ENCODE results near the gene EBI3.
"Not testable (repeated sequence)": the region's sequence is repeated elsewhere in the genome, so short reads cannot be mapped to it uniquely, and the experiment has no call there.

Gene EBI3

DNA sequence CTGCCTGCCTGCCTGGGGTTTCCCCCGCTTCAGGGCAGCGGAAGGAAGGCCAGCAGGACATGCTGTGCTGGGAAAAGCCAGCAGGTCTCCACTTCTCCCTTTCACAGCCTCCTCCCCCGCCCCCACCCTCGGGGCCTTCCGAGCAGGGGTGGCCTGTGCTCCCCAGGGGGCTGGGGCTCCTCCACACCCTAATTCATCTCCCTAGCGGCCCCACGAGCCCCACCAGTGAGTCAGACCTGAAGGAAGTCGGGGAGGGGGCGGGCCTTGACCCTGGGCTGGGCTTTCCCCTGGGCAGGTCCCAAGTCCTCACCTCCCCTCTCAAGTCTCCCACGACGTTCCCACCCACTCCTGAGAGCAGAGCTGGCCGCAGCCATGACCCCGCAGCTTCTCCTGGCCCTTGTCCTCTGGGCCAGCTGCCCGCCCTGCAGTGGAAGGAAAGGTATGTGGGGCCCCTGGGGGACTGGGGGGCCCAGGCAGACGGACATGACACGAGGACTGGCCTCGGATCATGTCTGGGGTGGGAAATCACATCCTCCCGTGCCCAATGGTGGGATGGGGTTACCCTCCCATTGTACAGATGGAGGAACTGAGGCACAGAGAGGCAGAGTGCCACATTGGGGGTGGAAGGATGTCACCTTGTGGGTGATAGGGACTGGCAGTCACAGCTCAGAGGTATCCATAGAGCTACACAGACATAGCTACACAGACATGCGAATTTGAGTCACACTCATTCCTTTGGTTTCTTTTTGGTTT lies at the start of gene EBI3:
EBI3 (plus strand) TSS at position 345 of the 753 bp plus-strand sequence; CDS start at position 373, 28 bp downstream.
- peak; percentile 57 for DNase-seq (ENCODE audit: low spot score)
- FAIRE-seq, result no peak

DNA sequence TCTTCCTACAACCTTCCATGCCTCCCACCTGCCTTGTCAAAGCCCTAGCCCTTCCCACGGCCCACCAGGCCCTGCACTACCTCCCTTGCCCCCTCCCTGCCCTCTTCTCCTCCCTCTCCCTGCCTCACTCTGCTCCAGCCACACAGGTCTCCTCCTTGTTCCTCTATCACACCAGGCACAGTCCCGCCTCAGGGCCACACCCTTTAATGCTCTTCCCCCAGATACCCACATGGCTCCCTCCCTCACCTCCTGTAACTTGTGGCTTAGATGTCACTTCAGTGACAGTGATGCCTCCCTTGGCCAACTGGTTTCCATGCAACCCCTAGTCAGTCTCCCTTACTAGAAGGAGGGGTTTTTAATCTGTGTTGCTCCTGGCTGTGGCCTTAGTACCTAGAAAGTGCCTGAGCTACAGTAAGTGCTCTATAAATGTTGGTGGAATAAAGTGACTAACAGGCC lies 48.2 kb upstream of the EBI3 start:
- FAIRE-seq (no peak), DNase-seq (ENCODE audit: low spot score) (no peak)

DNA sequence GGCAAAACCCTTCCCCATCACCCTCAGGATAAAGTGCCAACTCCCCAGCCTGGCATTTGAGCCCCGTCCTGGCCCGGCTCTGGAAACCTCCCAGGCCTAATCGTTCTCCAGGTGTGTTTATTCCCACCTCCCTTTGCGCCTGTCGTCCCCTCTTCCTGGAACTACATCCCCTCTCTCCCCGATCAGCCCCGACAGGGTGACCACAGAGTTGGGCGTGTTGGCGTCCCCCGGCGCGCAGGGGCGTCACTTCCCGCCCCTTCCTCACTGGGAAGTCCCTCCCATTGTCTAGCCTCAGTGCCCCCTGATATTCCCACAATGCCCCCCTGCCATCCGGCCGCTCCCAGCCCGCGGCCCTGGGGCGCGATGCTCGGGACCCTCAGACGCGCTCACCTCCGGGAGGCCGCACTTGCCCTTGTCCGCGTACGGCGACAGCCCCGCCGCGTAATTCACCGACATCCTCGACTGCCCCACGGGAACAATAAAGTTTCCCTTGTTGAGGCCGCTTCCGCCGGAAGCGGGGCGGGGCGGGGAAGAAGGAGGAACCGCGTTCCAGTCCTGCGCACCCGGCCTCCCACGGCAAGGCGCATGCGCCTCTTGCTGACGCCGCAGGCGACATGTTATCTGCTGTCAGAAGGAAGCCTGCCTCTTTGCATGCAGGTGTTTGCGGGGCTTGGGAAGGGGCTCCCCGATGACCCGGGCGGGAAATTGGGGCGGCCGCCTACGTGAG lies 47.1 kb upstream of the EBI3 start, which contains the start of the genes ANKRD24 and SIRT6:
ANKRD24 (plus strand) TSS at position 606 of the 727 bp plus-strand sequence. CDS start 3,737 bp downstream, outside the sequence.
SIRT6 (minus strand) TSS at position 480 of the 727 bp plus-strand sequence; CDS start at position 456, 24 bp downstream.
- no peak for FAIRE-seq
- DNase-seq (ENCODE audit: low spot score), result peak; percentile 97

DNA sequence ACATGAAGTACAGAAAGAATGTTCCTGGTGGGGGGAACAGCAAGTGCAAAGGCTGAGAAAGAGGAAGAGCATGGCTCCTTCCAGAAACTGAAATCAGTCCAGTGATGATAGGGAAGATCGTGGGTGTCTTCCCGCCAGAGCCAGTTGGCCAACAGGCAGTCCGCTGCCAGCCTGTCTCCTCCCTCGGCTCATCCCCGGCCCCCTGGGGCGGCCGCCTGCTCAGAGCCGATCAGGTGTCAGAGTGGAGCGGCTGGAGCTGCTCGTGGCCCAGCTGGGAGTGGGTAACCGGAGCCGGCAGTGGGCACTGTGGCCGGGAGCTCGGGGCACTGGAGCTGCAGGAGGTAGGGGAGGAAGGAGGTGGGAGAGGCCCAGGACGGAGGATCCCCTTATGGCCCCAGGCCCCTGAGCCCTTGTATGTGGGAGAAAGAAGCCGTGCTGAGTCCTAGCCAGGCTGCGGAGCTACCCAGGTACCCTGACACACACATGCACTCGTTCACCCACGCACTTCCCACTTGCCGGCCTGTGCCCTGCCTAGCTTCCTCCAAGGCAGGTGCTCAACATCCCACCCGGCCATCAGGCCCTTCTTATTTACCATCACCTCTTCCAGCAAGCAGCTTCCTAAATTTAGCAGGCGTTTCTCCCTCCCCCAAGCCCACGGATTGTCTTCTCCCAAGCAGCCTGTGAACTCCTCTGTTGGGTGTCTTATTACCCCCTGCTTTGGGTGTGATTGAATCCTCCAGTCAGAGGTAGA lies 45.2 kb upstream of the EBI3 start:
- no peak for DNase-seq (ENCODE audit: low spot score)
- no peak for FAIRE-seq

DNA sequence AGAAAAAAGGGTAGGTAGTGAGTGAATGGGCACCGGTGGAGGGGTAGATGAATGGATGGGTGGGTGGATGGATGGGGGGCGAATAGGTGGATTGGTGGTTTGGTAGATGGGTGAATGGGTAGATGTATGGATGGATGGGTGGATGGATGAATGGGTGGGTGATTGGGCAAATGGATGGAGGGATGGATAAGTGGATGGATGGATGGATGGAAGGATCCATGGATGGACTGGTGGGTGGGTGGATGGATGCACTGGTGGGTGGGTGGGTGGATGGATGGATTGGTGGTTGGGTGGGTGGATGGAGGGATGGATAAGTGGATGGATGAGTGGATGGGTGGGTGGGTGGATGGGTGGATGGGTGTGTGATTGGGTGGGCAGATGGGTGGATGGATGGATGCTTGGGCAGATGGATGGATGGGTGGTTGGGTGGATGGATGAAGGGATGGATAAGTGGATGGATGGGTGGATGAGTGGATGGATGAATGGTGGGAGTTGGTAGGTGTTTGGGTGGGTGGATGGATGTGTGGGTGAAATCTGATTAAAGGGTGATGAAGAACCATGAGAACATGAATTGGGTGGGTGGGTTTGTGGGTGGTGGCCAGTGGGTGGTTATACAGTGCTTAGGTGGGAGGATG lies 44.5 kb upstream of the EBI3 start:
- no peak for DNase-seq (ENCODE audit: low spot score)
- no peak for FAIRE-seq

DNA sequence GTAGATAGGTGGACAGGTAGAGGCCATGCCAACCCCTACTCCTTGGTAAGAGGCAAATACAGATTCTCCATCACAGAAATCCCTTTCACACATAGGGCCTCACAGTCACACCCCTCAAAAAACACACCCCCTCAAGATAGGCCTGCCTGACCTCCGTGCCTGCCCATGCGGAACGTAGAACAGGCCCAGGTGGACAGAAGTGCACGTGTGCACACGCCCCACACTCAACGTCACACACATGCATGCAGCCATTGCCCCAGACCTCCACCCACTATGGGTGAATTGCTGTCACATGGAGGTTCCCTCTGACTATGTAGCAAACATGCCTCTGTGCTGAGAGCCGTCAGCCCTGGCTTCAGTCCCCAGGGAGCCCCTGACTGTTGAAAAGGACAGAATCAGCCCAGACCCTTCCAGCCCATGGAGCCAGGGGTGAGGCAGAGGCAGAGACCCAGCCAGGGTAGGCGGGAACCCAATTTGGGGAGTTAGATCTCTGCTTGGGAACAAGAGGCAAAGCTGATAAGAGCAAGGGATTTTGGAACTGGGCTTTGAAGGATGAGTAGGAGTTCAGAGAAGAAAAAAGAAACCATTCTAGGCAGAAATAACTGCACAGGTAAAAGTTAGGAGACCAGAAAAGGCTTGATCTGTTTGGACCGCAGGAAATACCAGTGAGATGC lies 43.8 kb upstream of the EBI3 start:
- DNase-seq (ENCODE audit: low spot score) (no peak), FAIRE-seq (no peak)

DNA sequence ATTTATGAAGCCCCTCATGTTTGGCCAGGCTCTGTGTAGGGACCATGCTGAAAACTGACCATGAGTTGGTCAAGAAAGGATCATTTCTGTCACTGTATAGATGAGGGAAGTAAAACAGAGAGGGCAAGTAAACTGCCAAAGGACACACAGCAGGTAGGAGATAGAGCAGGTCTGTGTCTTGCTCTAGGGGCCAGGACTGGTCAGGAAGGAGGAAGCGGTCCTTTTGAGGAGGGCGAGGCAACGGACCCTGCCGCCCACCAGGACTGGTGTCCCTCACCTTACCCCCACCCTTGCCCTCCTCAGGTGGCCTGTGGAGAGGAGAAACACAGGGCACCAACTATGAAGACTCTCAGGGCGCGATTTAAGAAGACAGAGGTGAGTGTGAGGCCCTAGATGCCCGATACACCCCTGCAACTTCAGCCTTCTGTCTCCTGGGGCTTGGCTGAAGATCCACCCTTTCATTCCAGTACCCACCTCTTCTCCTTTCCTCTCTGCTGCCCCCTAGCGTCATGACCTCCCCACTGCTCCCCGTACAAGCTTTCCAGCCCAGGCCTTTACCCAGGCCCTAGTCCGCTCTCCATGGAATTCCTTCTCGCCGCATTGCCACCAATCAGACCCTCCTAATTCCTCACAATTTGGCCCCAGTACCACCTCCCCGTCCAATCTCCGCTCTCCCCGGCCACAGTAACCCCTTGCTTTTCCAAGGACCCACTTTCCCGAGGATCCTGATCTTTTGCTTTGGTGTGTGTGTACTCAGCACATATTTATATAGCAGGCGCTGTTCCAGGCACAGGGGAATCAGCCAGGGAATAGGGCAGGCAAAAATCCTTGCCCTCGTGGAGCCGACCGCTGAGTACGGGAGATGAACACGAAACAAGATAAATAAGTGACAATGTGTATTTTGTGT lies 43.0 kb upstream of the EBI3 start:
- FAIRE-seq (no peak), DNase-seq (ENCODE audit: low spot score) (peak; percentile 67)

DNA sequence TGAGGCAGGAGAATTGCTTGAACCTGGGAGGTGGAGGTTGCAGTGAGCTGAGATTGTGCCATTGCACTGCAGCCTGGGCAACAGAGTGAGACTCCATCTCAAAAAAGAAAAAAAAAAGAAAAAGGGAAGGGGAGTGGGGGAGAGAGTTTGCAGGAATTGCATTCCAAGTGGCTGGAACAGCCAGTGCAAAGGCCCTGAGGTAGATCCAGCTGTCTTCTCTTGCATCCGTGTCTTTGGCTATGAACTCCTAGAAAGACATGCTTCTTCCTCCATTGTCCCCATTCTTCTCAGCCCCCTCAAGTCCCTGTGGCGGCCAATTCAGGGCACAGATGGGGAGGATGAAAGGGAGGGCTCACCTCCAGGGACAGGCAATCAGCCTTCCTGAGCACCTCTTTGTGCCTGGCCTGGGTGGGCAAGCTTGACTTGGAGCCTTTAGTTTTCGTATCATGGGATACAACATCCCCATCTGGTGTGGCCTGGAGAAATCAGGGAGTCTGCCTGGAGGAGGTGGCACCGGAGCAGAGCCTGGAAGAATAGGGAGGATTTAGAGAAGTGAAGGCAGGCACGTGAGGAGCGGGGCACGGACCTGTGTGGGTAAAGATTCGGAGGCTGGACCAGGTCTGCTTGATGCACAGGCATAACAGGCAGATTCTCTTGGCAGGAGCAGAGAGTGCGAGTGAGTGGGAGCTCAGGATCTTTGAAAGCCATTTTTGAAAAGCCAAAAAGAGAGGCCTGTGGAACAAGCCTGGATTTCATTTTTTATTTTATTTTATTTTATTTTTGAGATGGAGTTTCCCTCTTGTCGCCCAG lies 41.8 kb upstream of the EBI3 start:
- FAIRE-seq, result no peak
- no peak for DNase-seq (ENCODE audit: low spot score)

DNA sequence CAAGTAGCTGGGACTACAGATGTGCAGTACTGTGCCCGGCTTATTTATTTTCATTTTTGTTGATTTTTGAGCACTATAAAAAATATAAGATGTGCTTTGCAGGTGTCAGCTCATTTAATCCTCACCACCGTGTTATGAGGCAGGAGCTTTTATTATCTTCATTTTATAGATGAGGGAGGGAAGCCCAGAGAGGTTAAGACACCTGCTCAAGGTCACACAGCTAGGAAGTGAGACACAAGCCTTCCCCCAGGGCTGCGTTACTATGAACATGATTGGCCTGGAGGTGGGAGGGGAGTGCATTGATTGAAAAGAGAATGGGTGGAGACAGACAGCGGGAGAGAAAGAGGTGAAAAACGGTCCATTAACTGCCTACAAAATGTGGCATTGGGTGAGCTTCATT lies 39.7 kb upstream of the EBI3 start:
- FAIRE-seq (no peak), DNase-seq (ENCODE audit: low spot score) (no peak)

DNA sequence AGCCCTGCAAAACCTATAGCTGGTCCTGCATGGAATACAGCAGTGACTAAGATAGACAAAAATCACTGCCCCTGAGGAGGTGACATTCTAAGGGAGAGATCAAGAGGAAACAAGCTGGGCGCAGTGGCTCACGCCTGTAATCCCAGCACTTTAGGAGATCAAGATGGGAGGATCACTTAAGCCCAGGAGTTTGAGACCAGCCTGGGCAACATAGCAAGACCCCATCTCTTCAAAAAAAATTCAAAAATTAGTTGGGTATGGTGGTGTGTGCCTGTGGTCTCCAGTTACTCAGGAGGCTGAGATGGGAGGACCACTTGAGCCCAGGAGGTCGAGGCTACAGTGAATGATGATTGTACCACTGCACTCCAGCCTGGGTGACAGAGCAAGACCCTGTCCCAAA lies 36.8 kb upstream of the EBI3 start:
- DNase-seq (ENCODE audit: low spot score); FAIRE-seq: not testable (repeated sequence)

DNA sequence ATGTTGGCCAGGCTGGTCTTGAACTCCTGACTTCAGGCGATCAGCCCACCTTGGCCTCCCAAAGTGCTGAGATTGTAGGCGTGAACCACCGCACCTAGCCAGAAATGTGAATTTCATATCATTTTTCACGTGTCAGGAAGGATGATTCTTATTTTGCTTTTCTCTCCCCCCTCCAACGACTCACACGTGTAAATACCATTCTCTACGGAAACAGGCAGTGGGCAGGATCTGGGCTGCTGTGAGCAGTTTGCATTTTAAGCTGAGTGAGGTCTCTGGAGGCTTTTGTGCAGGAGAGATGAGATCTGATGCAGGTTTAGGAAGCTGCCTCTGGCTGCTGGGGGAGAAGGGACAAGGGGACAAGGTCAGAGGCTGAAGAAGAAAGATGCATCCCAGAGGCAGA lies 35.0 kb upstream of the EBI3 start:
- FAIRE-seq (no peak), DNase-seq (ENCODE audit: low spot score) (no peak)

DNA sequence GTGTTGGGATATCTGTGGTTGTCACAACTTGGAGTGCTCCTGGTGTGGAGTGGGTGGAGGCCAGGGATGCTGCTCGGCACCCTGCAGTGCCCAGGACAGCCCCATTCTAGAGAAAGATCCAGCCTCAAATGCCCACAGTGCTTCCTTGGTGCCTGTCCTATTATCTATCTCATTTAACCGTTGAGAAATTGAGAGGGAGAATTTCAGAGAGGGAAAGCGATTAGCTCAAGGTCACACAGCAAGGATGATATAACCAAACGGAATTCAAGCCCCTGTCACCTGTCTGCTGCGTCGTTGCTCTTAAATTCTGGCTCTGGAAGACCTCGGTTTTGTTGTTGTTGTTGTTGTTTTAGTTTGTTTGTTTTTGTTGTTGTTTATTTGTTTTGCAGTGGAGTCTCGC lies 33.3 kb upstream of the EBI3 start:
- FAIRE-seq, result no peak
- no peak for DNase-seq (ENCODE audit: low spot score)

DNA sequence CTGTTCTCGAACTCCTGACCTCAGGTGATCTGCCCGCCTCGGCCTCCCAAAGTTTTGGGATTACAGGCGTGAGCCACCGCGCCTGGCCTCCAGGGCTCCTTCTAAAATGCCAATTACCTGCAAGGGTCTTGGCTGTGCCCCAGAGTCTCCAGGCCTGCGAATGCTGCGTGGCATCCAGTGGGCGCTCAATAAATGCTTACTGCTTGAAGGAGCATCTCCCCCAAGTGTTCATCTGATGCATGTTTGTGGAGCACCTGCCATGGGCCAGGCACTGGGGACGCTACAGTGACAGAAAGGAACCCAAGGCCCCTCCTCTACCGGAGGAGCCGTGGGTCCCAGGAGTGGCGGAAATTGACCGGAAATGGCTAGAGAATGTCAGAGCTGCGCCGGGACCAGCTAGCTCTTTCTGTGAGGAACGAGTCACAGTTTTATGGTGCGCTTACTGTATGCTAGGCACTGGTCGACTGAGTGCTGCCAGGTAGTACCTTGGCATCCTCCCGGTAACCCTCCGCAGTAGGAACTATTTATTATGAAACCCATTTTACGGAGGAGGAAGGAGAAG lies 32.7 kb upstream of the EBI3 start:
- no peak for FAIRE-seq
- no peak for DNase-seq (ENCODE audit: low spot score)

DNA sequence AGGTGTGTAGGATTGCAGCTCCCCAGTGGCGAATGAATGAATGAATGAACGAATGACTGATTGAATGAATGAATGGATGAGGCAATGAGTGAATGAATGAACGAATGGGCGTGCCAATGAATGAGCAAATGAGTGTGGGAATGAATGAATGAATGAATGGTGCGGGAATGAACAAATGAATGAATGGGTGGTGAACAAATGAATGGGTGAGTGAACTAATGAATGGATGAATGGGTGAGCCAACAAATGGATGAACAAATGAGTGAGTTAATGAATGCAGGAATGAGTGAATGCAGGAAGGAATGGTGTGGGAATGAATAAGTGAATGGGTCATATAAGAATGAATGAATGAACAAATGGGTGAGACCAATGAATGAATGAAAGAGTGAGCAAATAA lies 32.1 kb upstream of the EBI3 start:
- DNase-seq (ENCODE audit: low spot score) (no peak), FAIRE-seq (no peak)

DNA sequence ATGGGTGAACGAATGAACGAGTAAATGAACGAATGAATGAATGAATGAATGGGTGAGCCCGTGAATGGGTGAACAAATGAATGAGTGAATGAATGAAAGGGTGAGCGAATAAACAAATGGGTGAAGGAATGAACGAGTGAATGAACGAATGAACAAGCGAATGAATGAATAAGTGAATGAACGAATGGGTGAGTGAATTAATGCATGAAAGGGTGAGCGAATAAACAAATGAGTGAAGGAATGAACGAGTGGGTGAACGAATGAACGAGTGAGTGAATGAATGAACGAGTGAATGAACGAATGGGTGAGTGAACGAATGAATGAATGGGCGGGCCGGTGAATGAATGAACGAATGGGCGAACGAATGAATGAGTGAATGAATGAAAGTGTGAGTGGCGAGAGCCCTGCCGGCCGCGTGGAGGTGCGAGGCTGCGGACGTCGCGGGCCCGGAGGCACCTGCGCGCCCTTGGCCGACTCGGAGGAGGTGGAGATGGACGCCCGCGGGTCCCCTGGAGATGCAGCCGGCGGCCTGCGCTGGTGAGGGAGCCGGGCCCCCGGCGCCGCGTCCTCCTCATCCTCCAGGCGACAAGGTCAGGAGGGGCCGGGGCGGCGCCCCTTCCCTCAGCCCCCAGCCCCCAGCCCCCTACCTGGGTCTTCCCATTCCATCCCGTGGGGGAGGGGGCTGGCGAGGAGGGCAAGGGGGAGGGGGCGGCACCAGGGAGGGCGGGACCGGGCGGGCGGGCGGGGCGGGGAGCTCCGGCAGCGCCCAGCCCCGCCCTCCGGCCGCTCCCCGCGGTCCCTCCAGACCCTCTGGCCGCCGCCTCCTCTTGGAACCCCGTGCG lies 31.5 kb upstream of the EBI3 start:
- no peak for FAIRE-seq
- peak; percentile 52 for DNase-seq (ENCODE audit: low spot score)

DNA sequence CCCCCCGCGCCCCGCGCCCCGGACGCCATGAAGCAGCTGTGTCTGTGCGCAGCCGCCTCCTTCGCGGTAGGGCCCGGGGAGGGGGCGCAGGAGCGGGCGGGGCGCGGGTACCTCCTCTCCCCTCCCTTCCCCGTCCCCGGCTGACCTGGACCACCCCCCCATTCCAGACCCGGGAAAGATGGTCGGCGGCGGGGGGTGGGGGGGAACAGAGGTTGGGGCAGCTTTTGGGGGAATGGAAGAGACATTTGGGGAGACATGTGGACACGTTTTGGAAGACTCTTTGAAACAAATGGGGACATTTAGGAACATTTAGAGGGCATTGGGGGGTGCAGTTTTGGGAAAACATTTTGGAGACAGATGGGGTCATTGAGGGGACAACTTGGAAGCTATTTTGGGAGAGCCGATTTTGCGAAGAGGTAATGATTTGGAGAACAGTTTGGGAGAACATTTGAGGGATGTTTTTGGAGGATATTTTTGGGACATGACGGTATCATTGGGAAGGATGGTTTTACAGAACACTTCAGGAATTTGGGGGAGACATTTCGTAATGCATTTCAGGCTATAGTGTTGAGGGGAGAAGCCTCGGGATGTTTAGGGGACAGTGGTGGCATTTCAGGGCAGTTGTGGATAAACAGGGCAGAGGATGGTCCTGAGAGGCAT lies 30.7 kb upstream of the EBI3 start:
- FAIRE-seq, result no peak

DNA sequence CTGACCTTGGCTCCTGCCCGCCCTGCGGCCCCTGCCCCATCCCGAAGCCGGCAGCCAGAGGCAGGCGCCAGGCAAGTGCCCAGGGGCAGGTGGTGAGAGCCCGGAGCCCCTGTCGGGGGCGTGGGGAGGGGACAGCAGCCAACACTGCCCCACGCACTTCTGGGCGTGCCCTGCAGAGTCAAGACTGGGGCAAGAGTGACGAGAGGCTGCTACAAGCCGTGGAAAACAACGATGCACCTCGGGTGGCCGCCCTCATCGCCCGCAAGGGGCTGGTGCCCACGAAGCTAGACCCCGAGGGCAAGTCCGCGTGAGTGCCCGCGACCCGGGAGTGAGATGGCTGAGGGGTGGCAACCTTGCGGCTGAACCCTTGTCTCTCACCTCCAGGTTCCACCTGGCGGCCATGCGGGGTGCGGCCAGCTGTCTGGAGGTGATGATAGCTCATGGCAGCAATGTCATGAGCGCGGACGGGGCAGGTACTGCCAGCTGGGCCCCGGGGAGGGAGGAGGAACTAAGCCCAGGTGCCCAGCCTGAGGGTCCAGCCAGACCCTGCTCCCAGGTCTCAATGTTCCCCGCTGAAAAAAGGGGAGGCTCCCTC lies 29.5 kb upstream of the EBI3 start:
- FAIRE-seq, result no peak
- DNase-seq (ENCODE audit: low spot score), result no peak

More for the DNA sequence above, 30.7 kb upstream of the EBI3 start:
- no peak for DNase-seq (ENCODE audit: low spot score)

Measured in urothelium cell line (cell line).